Nephron (organoid): ENCODE measurements around the gene PGAP6.
"Not testable (repeated sequence)": the region's sequence is repeated elsewhere in the genome, so short reads cannot be mapped to it uniquely, and the experiment has no call there.

Experiments
- H3K27ac Mint-ChIP-seq, 3 experiments: 2 replicates each; pipeline ENCODE4 v1.8.0; 2020; ENCODE audit warnings: mixed read lengths in 3 of 3, mild to moderate bottlenecking in 2 of 3, moderate library complexity in 1 of 3
- H3K27me3 Mint-ChIP-seq: 2 replicates; pipeline ENCODE4 v1.8.0; 2021; ENCODE audit warnings: low read depth, mild to moderate bottlenecking, moderate library complexity, mixed read lengths
- H3K36me3 Mint-ChIP-seq: 2 replicates; pipeline ENCODE4 v1.8.0; 2020; ENCODE audit warnings: low read depth, mixed read lengths
- H3K4me1 Mint-ChIP-seq: 2 replicates; pipeline ENCODE4 v1.8.0; 2020; ENCODE audit warnings: mixed read lengths
- H3K4me3 Mint-ChIP-seq, 3 experiments: 2 replicates each; pipeline ENCODE4 v1.8.0; 2020; ENCODE audit warnings: mild to moderate bottlenecking in 3 of 3, mixed read lengths in 3 of 3, moderate library complexity in 2 of 3
- H3K9me3 Mint-ChIP-seq: 2 replicates; pipeline ENCODE4 v1.8.0; 2020; ENCODE audit warnings: mixed read lengths
- CTCF ChIP-seq, 3 experiments: fragments of 200-600 bp; sonication (generic); IDR thresholded peaks; one replicate each; pipeline ENCODE4 v1.5.0; 2021; ENCODE audit warnings: antibody characterized with exemption in 3 of 3; ENCODE audit not compliant: unreplicated experiment in 3 of 3

Gene PGAP6

GRCh38 chr16:351804-352520 lies 29.8 kb downstream of the PGAP6 start:
- no peaks in the 10 kb centered on the region for H3K9me3 Mint-ChIP-seq
- H3K36me3 Mint-ChIP-seq, result peaks cover 12% of the 10 kb centered on the region
- peak overlapping the region; percentile 92 to 98 (median 96) for H3K4me3 Mint-ChIP-seq
- no peak for TF ChIP-seq CTCF (IDR thresholded peaks at IDR 0.05; ENCODE audit: unreplicated experiment in 3 of 3)
- peak overlapping the region in 2 of 3 experiments; percentile 87 to 91 for H3K27ac Mint-ChIP-seq
- no peaks in the 10 kb centered on the region for H3K27me3 Mint-ChIP-seq
- H3K4me1 Mint-ChIP-seq, result peaks cover 12% of the 10 kb centered on the region

- Mint-ChIP-seq H3K4me3 (peak overlapping the region; percentile 92 to 98 (median 96)), H3K27me3 (no peaks in the 10 kb centered on the region), H3K36me3 (peaks cover 28% of the 10 kb centered on the region), H3K4me1 (peaks cover 12% of the 10 kb centered on the region), H3K27ac (no peak overlapping the region), H3K9me3 (no peaks in the 10 kb centered on the region)
- no peak for TF ChIP-seq CTCF (IDR thresholded peaks at IDR 0.05; ENCODE audit: unreplicated experiment in 3 of 3)
Observed at GRCh38 chr16:350203-350602, 31.6 kb downstream of the PGAP6 start.

GRCh38 chr16:349211-349610 lies 32.6 kb downstream of the PGAP6 start:
- H3K4me1 Mint-ChIP-seq, result peaks cover 12% of the 10 kb centered on the region
- no peaks in the 10 kb centered on the region for H3K9me3 Mint-ChIP-seq
- H3K27me3 Mint-ChIP-seq, result no peaks in the 10 kb centered on the region

GRCh38 chr16:348495-348894 lies 33.3 kb downstream of the PGAP6 start:
- peaks cover 12% of the 10 kb centered on the region for H3K4me1 Mint-ChIP-seq
- H3K27ac Mint-ChIP-seq, H3K4me3 Mint-ChIP-seq, H3K9me3 Mint-ChIP-seq, H3K27me3 Mint-ChIP-seq: not testable (repeated sequence)
- peaks cover 41% of the 10 kb centered on the region for H3K36me3 Mint-ChIP-seq

More at GRCh38 chr16:349211-349610, 32.6 kb downstream of the PGAP6 start:
- no peak for TF ChIP-seq CTCF (IDR thresholded peaks at IDR 0.05; ENCODE audit: unreplicated experiment in 3 of 3)
- Mint-ChIP-seq H3K27ac (peak overlapping the region in 1 of 3 experiments; percentile 26), H3K4me3 (peak overlapping the region; percentile 42 to 76 (median 73)), H3K36me3 (peaks cover 36% of the 10 kb centered on the region)

GRCh38 chr16:347203-347602 lies 34.6 kb downstream of the PGAP6 start:
- no peak overlapping the region for H3K27ac Mint-ChIP-seq
- peaks cover 3% of the 10 kb centered on the region for H3K27me3 Mint-ChIP-seq
- H3K36me3 Mint-ChIP-seq, result peaks cover 51% of the 10 kb centered on the region
- TF ChIP-seq CTCF (IDR thresholded peaks at IDR 0.05; ENCODE audit: unreplicated experiment in 3 of 3), result no peak
- H3K4me3 Mint-ChIP-seq, result peak overlapping the region in 2 of 3 experiments; percentile 36 to 47
- peaks cover 12% of the 10 kb centered on the region for H3K4me1 Mint-ChIP-seq
- no peaks in the 10 kb centered on the region for H3K9me3 Mint-ChIP-seq

- no peak for TF ChIP-seq CTCF (IDR thresholded peaks at IDR 0.05; ENCODE audit: unreplicated experiment in 3 of 3)
- Mint-ChIP-seq H3K9me3 (no peaks in the 10 kb centered on the region), H3K4me3 (no peak overlapping the region)
Observed at GRCh38 chr16:346587-346986, 35.2 kb downstream of the PGAP6 start.

More at GRCh38 chr16:346587-346986, 35.2 kb downstream of the PGAP6 start:
- Mint-ChIP-seq H3K4me1 (peaks cover 12% of the 10 kb centered on the region), H3K27me3 (peaks cover 3% of the 10 kb centered on the region), H3K36me3 (peaks cover 57% of the 10 kb centered on the region), H3K27ac (no peak overlapping the region)
